Measurements from ENCODE around the gene NAPSA. TPM values are rescaled to one million over a fixed set of nuclear protein-coding genes. Genes with fewer than 3 reads are reported as not detected.
A peak's percentile ranks its signal among the peaks of the same experiment; 100 is the strongest.

The NAPSA gene
- total and polyA plus RNA-seq, 5 donors: 0.43 to 0.84 (median 0.64) TPM; not detected in 1

DNA sequence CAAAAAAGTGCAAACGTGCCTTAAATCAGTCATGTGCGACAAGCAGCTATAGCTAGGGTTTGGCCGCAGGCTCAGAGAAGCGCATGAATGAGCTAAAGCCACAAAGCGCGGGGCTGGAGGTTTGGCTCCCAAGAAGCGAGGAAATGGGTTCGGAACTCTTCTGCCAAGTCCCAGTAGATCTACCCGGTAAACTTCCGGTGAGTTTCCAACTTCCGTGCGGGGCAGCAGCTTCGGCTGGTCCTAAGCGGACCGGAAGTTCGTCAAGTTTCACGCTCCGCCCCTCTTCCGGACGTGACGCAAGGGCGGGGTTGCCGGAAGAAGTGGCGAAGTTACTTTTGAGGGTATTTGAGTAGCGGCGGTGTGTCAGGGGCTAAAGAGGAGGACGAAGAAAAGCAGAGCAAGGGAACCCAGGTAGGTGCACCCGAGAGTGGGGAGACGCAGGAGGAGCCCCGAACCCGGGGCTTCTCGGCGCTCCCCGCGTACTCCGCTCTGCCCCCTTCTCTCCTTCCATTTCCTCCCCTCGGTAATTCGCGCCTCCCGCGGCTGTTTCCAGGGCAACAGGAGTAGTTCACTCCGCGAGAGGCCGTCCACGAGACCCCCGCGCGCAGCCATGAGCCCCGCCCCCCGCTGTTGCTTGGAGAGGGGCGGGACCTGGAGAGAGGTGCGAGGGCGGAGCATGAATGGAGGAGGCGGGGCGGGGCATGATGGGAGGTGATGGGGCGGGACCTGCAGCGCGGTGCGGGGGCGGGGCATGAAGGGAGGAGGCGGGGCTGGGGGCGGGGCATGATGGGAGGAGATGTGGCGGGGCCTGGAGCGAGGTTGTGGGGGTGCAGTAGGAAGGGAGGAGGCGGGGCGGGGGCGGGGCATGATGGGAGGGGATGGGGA lies 11.0 kb upstream of the NAPSA start, which contains the start of gene NR1H2:
Gene NR1H2, plus strand, starts transcription at position 292 of the 885 bp plus-strand sequence. CDS start 1,149 bp downstream, outside the sequence.
- WGBS: 2% methylated on average over 67 of the region's 67 CpGs
- intact Hi-C loops (cut with DNase I): no loop called here
- H3K27me3 ChIP-seq (ENCODE audit: control insufficient read depth, insufficient read depth): no peaks in the 10 kb centered on the region
- no peaks in the 10 kb centered on the region for H3K4me1 ChIP-seq (ENCODE audit: control insufficient read depth, insufficient read depth, low read length)
- DNase-seq: peak; percentile 95 to 97 (median 97)
- peak within 1 kb of the TSS; percentile 93 for H3K4me3 ChIP-seq (ENCODE audit: low read length)
- H3K9me3 ChIP-seq (ENCODE audit: control insufficient read depth, low read length): no peaks in the 10 kb centered on the region
- H3K27ac ChIP-seq (ENCODE audit: low read length): peak within 1 kb of the TSS; percentile 99
- peak; percentile 94 to 95 for ATAC-seq

GRCh38 chr19:50371914-50372475 lies 6.6 kb upstream of the NAPSA start:
- WGBS: 81% methylated on average over 10 of the region's 10 CpGs
- Histone ChIP-seq H3K9me3 (ENCODE audit: control insufficient read depth, low read length) (no peaks in the 10 kb centered on the region), H3K27me3 (ENCODE audit: control insufficient read depth, insufficient read depth) (no peaks in the 10 kb centered on the region), H3K4me3 (ENCODE audit: low read length) (no peak overlapping the region), H3K4me1 (ENCODE audit: control insufficient read depth, insufficient read depth, low read length) (no peaks in the 10 kb centered on the region), H3K27ac (ENCODE audit: low read length) (no peak overlapping the region)
- intact Hi-C loops (cut with DNase I): no loop called here
- no peak for DNase-seq
- ATAC-seq: no peak

DNA sequence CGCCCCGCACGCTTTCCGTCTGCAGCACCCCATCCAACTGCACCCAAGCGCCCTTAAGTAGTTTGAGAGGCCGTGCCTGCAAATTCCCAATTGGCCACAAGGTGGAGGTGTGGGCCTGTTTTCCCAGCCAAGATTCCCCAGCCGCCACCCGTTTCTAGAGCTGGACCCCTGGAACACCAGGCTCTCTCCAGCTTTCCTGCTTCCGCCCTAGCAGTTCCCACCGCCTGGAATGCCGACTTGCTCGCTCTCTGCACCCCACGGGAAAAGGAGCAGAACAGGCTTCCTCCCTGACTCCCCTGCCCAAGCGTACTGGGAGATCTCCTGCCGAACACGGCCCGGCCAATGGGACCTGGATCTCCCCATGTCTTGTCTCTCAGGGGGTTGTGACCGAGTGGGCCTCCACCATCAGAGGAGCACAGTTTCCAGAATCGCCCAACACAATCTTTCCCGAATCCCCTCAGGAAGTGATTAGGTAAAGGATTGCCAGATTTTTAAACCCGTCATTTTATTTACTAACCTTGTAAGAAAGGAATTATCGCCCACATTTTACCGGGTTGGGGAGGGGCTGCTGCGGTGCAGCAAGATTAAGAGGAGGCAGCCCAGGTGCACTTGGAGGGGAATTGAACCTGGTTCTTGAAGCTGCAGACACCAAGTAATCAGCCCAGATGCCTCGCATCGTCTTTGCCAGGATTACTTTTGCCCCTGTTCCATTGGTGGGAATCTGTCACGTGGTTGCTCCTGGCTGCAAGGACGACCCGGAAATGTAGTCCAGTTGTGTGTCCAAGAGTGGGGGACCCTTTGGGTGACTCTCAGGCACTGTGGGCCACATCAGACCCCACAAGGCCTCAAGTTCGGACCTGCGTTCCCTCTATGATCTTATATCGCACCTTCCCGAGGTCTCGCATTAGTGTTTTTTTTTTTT lies 3.5 kb upstream of the NAPSA start:
- H3K4me1 ChIP-seq (ENCODE audit: control insufficient read depth, insufficient read depth, low read length): no peaks in the 10 kb centered on the region
- peak; percentile 79 to 93 (median 90) for DNase-seq
- peak overlapping the region; percentile 91 for H3K27ac ChIP-seq (ENCODE audit: low read length)
- 6% methylated on average over 34 of the region's 34 CpGs for WGBS
- ATAC-seq: peak; percentile 94 to 96
- intact Hi-C loops (cut with DNase I): loop anchor here (5.0 to 10.0 kb wide), 4 partner anchors 43 to 416 kb away; no protein-coding TSS in a partner anchor
- no peaks in the 10 kb centered on the region for H3K27me3 ChIP-seq (ENCODE audit: control insufficient read depth, insufficient read depth)
- peak overlapping the region; percentile 78 for H3K4me3 ChIP-seq (ENCODE audit: low read length)
- H3K9me3 ChIP-seq (ENCODE audit: control insufficient read depth, low read length): no peaks in the 10 kb centered on the region

DNA sequence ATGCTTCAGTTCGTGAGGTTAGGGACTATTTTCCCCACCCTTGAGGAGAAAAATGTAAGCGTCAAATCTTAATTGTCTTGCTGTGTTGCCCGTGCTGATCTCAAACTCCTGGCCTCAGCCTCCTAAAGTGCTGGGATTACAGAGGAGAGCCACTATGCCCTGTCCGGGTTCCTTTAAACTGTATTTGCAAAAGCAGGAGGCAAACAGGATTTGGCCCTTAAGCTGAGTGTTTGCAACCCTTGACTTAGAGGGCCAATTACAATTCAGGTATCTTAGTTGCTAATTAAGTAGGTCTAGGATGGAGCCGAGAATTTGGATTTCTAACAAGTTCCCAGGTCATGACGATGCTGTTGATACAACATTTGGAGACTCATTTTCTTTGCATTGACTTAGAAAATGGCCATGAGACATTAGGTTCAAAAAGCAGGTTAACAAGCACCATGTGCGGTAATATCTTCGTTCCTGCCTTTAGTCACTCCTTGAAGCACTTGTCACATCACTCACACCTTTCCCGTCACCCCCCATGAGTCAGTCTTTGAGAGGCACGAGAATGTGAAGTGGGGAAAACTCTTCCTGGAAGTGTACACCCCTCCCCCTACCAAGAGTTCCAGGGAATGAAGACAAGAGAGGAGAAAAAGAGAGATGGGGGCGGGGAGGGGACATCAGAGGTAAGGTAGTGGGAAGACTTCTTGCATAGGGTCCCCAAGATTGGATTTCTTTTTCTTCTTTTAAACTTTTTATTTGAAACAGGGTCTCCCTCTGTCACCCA lies 2.6 kb downstream of the NAPSA start:
- Histone ChIP-seq H3K27ac (ENCODE audit: low read length) (no peak overlapping the region), H3K4me3 (ENCODE audit: low read length) (no peak overlapping the region), H3K9me3 (ENCODE audit: control insufficient read depth, low read length) (no peaks in the 10 kb centered on the region), H3K27me3 (ENCODE audit: control insufficient read depth, insufficient read depth) (no peaks in the 10 kb centered on the region), H3K4me1 (ENCODE audit: control insufficient read depth, insufficient read depth, low read length) (no peaks in the 10 kb centered on the region)
- 53% methylated on average over 11 of the region's 11 CpGs for WGBS
- intact Hi-C loops (cut with DNase I): loop anchor here in 3 of 4 donors (5.0 to 10.0 kb wide), 5 partner anchors 49 to 422 kb away; no protein-coding TSS in a partner anchor
- no peak for DNase-seq
- ATAC-seq: no peak

DNA sequence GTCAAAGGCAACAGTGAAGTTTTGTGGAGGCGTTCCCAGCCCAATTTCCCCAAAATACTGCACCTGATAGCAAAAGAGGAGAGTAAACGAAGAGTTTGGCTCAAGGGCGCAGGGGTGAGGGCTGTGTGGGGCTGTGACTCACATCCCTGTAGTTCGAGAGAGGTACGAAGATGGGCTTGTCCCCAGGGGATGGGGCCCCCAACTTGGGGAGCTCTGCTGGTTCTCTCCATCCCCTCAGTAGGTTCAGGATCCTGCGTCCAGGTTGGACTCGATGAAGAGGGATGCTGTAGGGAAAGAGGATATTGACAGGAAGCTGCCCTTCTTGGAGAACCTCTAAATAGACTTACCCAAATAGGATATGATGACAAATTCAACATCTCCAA lies 3.4 kb downstream of the NAPSA start:
- Histone ChIP-seq H3K9me3 (ENCODE audit: control insufficient read depth, low read length) (no peaks in the 10 kb centered on the region), H3K4me3 (ENCODE audit: low read length) (no peak overlapping the region), H3K27me3 (ENCODE audit: control insufficient read depth, insufficient read depth) (no peaks in the 10 kb centered on the region), H3K27ac (ENCODE audit: low read length) (no peak overlapping the region), H3K4me1 (ENCODE audit: control insufficient read depth, insufficient read depth, low read length) (no peaks in the 10 kb centered on the region)
- ATAC-seq (no peak), DNase-seq (no peak)
- 81% methylated on average over 7 of the region's 7 CpGs for WGBS
- intact Hi-C loops (cut with DNase I): loop anchor here in 3 of 4 donors (5.0 to 10.0 kb wide), 5 partner anchors 50 to 423 kb away; no protein-coding TSS in a partner anchor

GRCh38 chr19:50361290-50362029 lies 4.0 kb downstream of the NAPSA start:
- no peaks in the 10 kb centered on the region for H3K9me3 ChIP-seq (ENCODE audit: control insufficient read depth, low read length)
- H3K4me1 ChIP-seq (ENCODE audit: control insufficient read depth, insufficient read depth, low read length): no peaks in the 10 kb centered on the region
- ATAC-seq: no peak
- 91% methylated on average over 7 of the region's 7 CpGs for WGBS
- intact Hi-C loops (cut with DNase I): loop anchor here in 3 of 4 donors (5.0 to 10.0 kb wide), 5 partner anchors 51 to 423 kb away; no protein-coding TSS in a partner anchor
- no peak overlapping the region for H3K27ac ChIP-seq (ENCODE audit: low read length)
- no peak overlapping the region for H3K4me3 ChIP-seq (ENCODE audit: low read length)
- no peaks in the 10 kb centered on the region for H3K27me3 ChIP-seq (ENCODE audit: control insufficient read depth, insufficient read depth)
- DNase-seq: no peak

DNA sequence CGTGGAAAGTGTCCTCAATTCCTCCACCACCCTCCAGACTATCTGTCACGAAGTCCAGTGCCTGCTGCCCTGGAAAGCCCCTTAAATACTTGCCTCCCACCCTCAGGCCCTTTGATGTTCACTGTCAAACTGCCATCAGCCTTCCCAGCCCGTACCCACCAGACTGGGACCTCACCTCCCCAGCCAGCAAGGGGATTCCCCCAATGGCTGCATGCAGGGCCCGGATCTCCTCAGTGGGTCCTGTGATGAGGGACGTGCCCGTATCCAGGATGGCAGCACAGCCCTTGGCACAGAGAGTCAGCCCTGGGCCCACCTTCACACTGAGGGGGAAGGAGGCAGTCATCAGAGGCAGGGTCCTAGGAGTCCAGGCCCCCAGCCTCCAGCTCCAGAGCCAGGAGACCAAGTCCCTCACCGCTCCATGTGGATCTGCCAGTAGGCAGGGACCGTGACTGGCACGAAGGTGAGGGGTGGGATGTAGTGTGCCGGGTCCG lies 6.1 kb downstream of the NAPSA start:
- H3K9me3 ChIP-seq (ENCODE audit: control insufficient read depth, low read length): no peaks in the 10 kb centered on the region
- no peaks in the 10 kb centered on the region for H3K27me3 ChIP-seq (ENCODE audit: control insufficient read depth, insufficient read depth)
- H3K4me1 ChIP-seq (ENCODE audit: control insufficient read depth, insufficient read depth, low read length): no peaks in the 10 kb centered on the region
- no peak overlapping the region for H3K4me3 ChIP-seq (ENCODE audit: low read length)
- DNase-seq (no peak), ATAC-seq (no peak)
- WGBS: 95% methylated on average over 11 of the region's 11 CpGs
- intact Hi-C loops (cut with DNase I): loop anchor here in 2 of 4 donors (5.0 to 10.0 kb wide), 2 partner anchors 103 to 425 kb away; no protein-coding TSS in a partner anchor
- no peak overlapping the region for H3K27ac ChIP-seq (ENCODE audit: low read length)

- ATAC-seq (peak; percentile 74 to 78), DNase-seq (peak; percentile 83 to 92 (median 90))
- Histone ChIP-seq H3K4me1 (ENCODE audit: control insufficient read depth, insufficient read depth, low read length) (no peaks in the 10 kb centered on the region), H3K4me3 (ENCODE audit: low read length) (peak overlapping the region; percentile 45), H3K9me3 (ENCODE audit: control insufficient read depth, low read length) (no peaks in the 10 kb centered on the region), H3K27me3 (ENCODE audit: control insufficient read depth, insufficient read depth) (no peaks in the 10 kb centered on the region), H3K27ac (ENCODE audit: low read length) (peak overlapping the region; percentile 45)
- 31% methylated on average over 54 of the region's 54 CpGs for WGBS
- intact Hi-C loops (cut with DNase I): loop anchor here in 2 of 4 donors (5.0 to 10.0 kb wide), 2 partner anchors 104 to 426 kb away; no protein-coding TSS in a partner anchor
These were observed 6.7 kb downstream of the NAPSA start for GRCh38 chr19:50358483-50359327.

All from right cardiac atrium (tissue), 5 donors.